Activated naive CD8-positive, alpha-beta T cell treated with anti-CD3 and anti-CD28 coated beads, Interleukin-2, amount 10 ng/mL, durations not matched to agents 7 days and 5 days (primary cell): ENCODE results near the gene RAB3A. TPM values are rescaled to one million over a fixed set of nuclear protein-coding genes. Genes with fewer than 3 reads are reported as not detected.
A peak's percentile ranks its signal among the peaks of the same experiment; 100 is the strongest.

Source experiments
- ATAC-seq: fragments of 150-1000 bp; cut with Tn5 transposase; one replicate; pipeline ENCODE4 v1.10.0; 2021; ENCODE audit warnings: low read depth, moderate library complexity
- POLR2A ChIA-PET: fragments of 350-600 bp; sonication (Branson Sonifier 250); formaldehyde crosslinking; loops from one replicate; lab custom pipeline; 2021; ENCODE audit warnings: antibody characterized with exemption; lab: Charles Lee
- DNase-seq: peaks from one replicate; pipeline ENCODE4 v3.0.0; 2021
- H3K27ac Mint-ChIP-seq: one replicate; pipeline ENCODE4 v1.8.0; 2022; ENCODE audit warnings: mild to moderate bottlenecking, mixed read lengths
- H3K27me3 Mint-ChIP-seq: one replicate; pipeline ENCODE4 v1.8.0; 2022; ENCODE audit warnings: mild to moderate bottlenecking, moderate library complexity, mixed read lengths
- H3K36me3 Mint-ChIP-seq: one replicate; pipeline ENCODE4 v1.8.0; 2021; ENCODE audit warnings: mild to moderate bottlenecking, mixed read lengths
- H3K4me1 Mint-ChIP-seq: one replicate; pipeline ENCODE4 v1.8.0; 2021; ENCODE audit warnings: mixed read lengths
- H3K4me3 Mint-ChIP-seq: one replicate; pipeline ENCODE4 v1.8.0; 2022; ENCODE audit warnings: mild to moderate bottlenecking, moderate library complexity, mixed read lengths
- H3K9me3 Mint-ChIP-seq: one replicate; pipeline ENCODE4 v1.8.0; 2021; ENCODE audit warnings: mixed read lengths
- total RNA-seq, 2 experiments: library from RNA; stranded (reverse); gene quantifications; one replicate each; pipeline ENCODE4 v1.2.3, GENCODE V29; 2021

The RAB3A gene
- total RNA-seq, 2 experiments from 2014 or later = 3.0 to 6.1 TPM

GRCh38 chr19:18229915-18230314 is 26.1 kb upstream of the RAB3A start:
- H3K4me1 Mint-ChIP-seq = peaks cover 7% of the 10 kb centered on the region
- ATAC-seq (no peak), DNase-seq (no peak)
- H3K36me3 Mint-ChIP-seq = peaks cover 3% of the 10 kb centered on the region
- no peak overlapping the region for H3K4me3 Mint-ChIP-seq
- no peak overlapping the region for H3K27ac Mint-ChIP-seq
- POLR2A ChIA-PET = no interaction called here
- H3K9me3 Mint-ChIP-seq = peaks cover 2% of the 10 kb centered on the region
- H3K27me3 Mint-ChIP-seq = peaks cover 59% of the 10 kb centered on the region

- Mint-ChIP-seq H3K4me3 (no peak overlapping the region), H3K9me3 (peaks cover 2% of the 10 kb centered on the region), H3K4me1 (peaks cover 11% of the 10 kb centered on the region), H3K27ac (no peak overlapping the region), H3K27me3 (peaks cover 60% of the 10 kb centered on the region), H3K36me3 (peaks cover 3% of the 10 kb centered on the region)
- DNase-seq = no peak
- ATAC-seq = no peak
- POLR2A ChIA-PET = no interaction called here
These were observed 25.6 kb upstream of the RAB3A start for GRCh38 chr19:18229474-18229873.

DNA sequence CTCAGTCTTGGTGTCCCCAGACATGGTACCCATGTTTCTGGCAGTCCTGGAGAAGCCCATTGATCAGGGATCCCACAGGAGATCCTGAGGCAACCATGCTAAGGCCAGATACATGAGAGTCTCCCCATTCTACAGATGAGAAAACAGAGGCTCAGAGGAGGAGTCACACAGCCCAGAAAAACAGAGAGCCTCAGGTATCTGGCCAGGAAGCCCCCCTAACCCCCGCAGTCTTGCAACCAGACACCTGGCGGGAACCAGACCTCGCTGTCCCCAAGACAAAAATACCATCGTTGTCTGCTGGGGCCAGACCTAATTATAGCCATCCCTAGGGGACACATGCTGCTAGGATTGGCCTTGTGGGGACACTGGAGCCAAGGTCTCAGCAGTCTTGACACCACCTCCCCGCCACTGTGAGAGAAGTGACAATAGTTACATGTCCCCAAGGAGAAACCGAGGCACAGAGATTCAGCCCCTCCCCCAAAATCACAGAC is 24.0 kb upstream of the RAB3A start:
- no peaks in the 10 kb centered on the region for H3K36me3 Mint-ChIP-seq

DNA sequence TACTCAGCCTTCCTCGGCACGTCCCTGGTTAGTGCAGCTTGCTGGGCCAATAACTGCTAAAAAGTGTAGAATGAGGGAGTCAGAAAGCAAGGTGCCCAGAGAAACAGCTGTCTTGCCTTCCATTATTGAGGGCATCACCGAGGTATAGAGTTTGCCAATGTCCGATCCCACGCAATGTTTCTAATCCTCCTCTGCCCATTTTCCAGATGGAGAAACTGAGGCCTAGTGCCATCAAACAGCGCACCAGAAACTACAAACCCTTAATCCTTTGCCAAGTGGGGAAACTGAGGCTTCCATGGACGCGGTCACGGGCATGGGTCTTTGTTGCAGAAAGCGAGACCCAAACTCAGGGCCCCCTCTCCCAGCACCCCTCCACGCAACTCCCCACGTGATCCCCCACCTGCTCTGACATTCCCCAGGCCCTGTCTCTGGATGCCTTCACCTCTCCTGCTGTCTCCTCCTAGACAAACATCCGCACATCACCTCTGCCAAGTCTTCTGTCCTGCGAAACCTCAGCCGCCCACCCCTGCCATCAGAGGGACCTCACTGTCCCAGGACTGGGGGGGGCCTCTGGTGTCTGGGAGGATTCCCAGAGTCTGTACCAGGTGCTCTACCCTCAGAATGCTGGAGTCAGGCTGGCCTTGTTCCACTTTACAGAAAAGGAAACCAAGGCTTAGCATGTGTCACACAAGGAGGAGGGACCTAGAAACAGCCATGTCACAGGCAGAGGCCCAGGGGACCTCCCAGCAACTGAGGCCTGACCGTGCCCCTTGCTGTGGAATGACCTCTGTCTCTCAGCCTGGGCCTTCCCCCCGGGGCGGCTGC is 23.3 kb upstream of the RAB3A start:
- POLR2A ChIA-PET = no interaction called here
- Mint-ChIP-seq H3K4me3 (no peak overlapping the region), H3K27me3 (peaks cover 64% of the 10 kb centered on the region), H3K9me3 (no peaks in the 10 kb centered on the region), H3K27ac (no peak overlapping the region), H3K4me1 (peaks cover 13% of the 10 kb centered on the region), H3K36me3 (no peaks in the 10 kb centered on the region)
- ATAC-seq (no peak), DNase-seq (no peak)

More for the DNA sequence above, 24.0 kb upstream of the RAB3A start:
- Mint-ChIP-seq H3K9me3 (no peaks in the 10 kb centered on the region), H3K4me3 (no peak overlapping the region), H3K4me1 (peaks cover 17% of the 10 kb centered on the region), H3K27me3 (peaks cover 66% of the 10 kb centered on the region), H3K27ac (no peak overlapping the region)
- POLR2A ChIA-PET = no interaction called here
- no peak for ATAC-seq
- DNase-seq = no peak

DNA sequence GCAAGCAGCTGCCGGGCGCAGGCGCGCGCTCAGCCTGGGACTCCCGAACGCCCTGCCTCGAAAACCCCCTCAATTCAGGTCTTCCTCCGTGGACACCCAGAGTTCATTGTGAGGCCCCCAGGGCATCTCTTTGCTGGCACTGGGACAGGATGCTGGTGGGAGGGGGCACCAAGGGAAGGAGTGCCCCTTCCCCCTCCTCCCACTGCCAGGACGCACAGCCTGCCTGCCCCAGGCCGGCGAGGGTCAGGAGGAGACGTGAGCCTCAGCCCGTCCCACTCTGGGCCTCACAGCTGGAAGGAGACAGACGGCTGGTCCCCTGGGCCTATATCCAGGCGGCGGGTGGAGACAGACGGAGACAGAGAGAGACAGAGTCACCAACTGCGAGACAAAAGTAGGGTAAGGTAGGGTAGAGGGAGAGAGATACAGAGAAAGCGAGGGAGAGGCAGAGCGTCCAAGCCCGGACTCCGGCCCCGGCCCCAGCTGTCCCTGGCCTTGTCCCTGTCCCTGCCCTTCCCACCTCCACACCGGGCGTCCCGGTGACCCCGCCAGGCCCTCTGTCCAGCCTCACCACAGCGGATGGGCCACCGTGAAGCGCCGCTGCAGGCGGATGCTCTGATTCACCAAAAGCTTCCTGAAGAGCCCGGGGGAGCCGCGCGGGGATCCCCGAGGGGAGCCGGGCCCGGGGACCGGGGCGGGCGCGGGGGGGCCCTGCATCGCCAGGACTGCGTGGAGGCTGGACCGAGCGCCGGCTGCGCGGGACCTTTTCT is 22.0 kb upstream of the RAB3A start, which contains the start of gene PDE4C:
TSS of gene PDE4C (minus strand) at position 737 of the 767 bp plus-strand sequence. CDS start at position 714, 23 bp downstream.
- DNase-seq (peak; percentile 33), ATAC-seq (no peak)
- no peaks in the 10 kb centered on the region for H3K9me3 Mint-ChIP-seq
- H3K4me1 Mint-ChIP-seq = peaks cover 13% of the 10 kb centered on the region
- no peak within 1 kb of the TSS for H3K27ac Mint-ChIP-seq
- peaks cover 61% of the 10 kb centered on the region for H3K27me3 Mint-ChIP-seq
- H3K4me3 Mint-ChIP-seq = no peak within 1 kb of the TSS
- H3K36me3 Mint-ChIP-seq = no peaks in the 10 kb centered on the region
- POLR2A ChIA-PET = no interaction called here

DNA sequence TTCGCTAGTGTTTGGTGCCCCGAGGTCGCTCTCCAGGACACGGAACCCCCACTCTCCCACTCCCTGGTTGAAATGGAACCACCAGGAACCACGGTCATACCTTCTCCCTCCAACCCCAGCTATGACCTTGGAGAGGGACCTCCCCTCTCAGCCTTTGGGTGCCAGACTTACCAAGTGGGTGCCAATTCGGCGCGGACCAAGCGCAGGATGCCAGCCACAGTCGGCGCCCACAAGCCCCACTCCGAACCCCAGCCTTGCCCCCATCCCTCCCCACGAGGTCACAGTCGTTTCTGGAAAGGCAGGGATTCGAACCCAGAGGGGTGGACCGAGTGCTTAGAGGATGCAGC is 21.5 kb upstream of the RAB3A start:
- peak overlapping the region; percentile 89 for H3K4me3 Mint-ChIP-seq
- H3K27ac Mint-ChIP-seq = no peak overlapping the region
- peaks cover 13% of the 10 kb centered on the region for H3K4me1 Mint-ChIP-seq
- no peak for ATAC-seq
- H3K36me3 Mint-ChIP-seq = no peaks in the 10 kb centered on the region
- POLR2A ChIA-PET = no interaction called here
- no peaks in the 10 kb centered on the region for H3K9me3 Mint-ChIP-seq
- peaks cover 60% of the 10 kb centered on the region for H3K27me3 Mint-ChIP-seq
- DNase-seq = no peak

GRCh38 chr19:18224525-18225354 is 20.9 kb upstream of the RAB3A start:
- H3K4me3 Mint-ChIP-seq = peak overlapping the region; percentile 89
- no peaks in the 10 kb centered on the region for H3K9me3 Mint-ChIP-seq
- DNase-seq = peak; percentile 86
- POLR2A ChIA-PET = interaction anchor here (0.6 to 1.5 kb wide), 5 partner anchors 21 to 57 kb away, joined by 3 to 5 read pairs (median 4); partner anchors contain the start of genes JUND and RAB3A
- peaks cover 58% of the 10 kb centered on the region for H3K27me3 Mint-ChIP-seq
- H3K27ac Mint-ChIP-seq = peak overlapping the region; percentile 61
- H3K36me3 Mint-ChIP-seq = no peaks in the 10 kb centered on the region
- peak; percentile 99 for ATAC-seq
- H3K4me1 Mint-ChIP-seq = peaks cover 13% of the 10 kb centered on the region

DNA sequence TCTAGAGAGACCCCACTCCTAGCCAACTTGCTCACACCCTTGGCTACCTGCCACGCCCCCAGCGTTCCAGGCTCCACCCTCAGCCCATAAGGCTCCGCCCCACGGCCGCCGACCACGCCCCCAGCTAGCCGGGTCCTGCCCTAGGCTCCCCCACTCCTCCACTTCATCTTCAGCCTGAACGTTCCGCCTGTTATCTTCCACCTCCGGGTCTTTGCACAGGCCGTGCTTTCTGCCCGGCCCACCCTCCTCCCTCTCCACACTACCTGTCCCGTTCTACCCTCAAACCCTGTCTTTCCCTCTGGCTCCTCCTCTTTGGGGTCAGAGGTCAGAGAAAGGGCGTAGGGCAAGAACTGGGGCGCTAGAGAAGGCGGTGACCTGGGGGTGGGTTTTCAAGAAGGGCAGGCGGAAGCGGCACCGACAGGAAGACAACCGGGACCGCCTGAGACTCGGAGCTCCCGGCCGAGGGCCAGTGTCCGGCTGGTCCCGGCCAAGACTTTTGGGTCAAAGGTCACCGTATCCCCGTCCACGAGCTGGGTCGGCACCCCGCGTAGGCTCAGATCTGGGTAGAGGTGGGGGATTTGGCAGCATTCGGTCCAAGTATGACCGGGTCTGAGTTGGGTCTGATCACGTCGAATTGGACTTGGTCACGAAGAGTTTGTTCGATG is 20.1 kb upstream of the RAB3A start:
- Mint-ChIP-seq H3K4me3 (peak overlapping the region; percentile 89), H3K27ac (peak overlapping the region; percentile 61), H3K4me1 (peaks cover 13% of the 10 kb centered on the region), H3K9me3 (no peaks in the 10 kb centered on the region), H3K27me3 (peaks cover 58% of the 10 kb centered on the region), H3K36me3 (no peaks in the 10 kb centered on the region)
- DNase-seq (peak; percentile 49), ATAC-seq (no peak)
- POLR2A ChIA-PET = interaction anchor here (0.6 to 1.5 kb wide), 6 partner anchors 20 to 363 kb away, joined by 3 to 5 read pairs (median 4); partner anchors contain the start of genes JUND and RAB3A

GRCh38 chr19:18221815-18222725 is 18.2 kb upstream of the RAB3A start:
- POLR2A ChIA-PET = no interaction called here
- H3K27me3 Mint-ChIP-seq = peaks cover 51% of the 10 kb centered on the region
- peaks cover 13% of the 10 kb centered on the region for H3K4me1 Mint-ChIP-seq
- H3K4me3 Mint-ChIP-seq = no peak overlapping the region
- no peaks in the 10 kb centered on the region for H3K9me3 Mint-ChIP-seq
- no peaks in the 10 kb centered on the region for H3K36me3 Mint-ChIP-seq
- DNase-seq = no peak
- no peak for ATAC-seq
- no peak overlapping the region for H3K27ac Mint-ChIP-seq

DNA sequence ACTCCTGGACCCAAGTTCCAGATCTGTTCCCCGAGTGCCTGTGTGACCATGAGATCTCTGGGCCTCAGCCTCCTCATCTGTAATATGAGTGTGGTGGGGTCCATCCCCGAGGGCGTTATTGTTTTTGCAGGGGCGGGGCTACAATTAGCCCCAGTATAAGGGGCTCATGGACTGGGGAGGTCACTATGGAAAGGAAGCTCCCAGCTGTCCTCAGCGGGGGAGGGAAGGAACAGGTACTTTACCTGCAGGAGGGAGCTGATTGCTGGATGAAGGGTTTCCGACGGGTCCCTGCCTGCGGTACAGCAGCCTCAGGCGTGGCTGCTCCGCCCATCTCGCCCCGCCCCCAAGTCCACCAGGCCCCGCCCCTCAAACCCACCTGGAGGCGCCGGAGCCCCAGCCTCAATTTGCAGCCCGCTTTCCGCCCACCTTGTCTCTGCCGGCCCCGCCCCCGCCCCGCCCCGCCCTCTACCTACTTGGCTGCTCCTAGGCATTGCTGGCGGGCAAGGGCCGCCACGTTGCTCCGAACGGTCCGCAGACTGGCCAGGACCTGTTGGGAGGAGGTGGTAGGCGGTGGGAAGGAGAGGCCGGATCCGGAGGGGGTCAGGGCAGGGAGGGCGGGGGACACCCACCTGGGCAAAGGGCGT is 16.9 kb upstream of the RAB3A start:
- H3K9me3 Mint-ChIP-seq = no peaks in the 10 kb centered on the region
- H3K27me3 Mint-ChIP-seq = peaks cover 43% of the 10 kb centered on the region
- H3K27ac Mint-ChIP-seq = no peak overlapping the region
- H3K4me1 Mint-ChIP-seq = peaks cover 12% of the 10 kb centered on the region
- H3K36me3 Mint-ChIP-seq = no peaks in the 10 kb centered on the region
- no peak overlapping the region for H3K4me3 Mint-ChIP-seq
- POLR2A ChIA-PET = no interaction called here
- DNase-seq (no peak), ATAC-seq (no peak)

DNA sequence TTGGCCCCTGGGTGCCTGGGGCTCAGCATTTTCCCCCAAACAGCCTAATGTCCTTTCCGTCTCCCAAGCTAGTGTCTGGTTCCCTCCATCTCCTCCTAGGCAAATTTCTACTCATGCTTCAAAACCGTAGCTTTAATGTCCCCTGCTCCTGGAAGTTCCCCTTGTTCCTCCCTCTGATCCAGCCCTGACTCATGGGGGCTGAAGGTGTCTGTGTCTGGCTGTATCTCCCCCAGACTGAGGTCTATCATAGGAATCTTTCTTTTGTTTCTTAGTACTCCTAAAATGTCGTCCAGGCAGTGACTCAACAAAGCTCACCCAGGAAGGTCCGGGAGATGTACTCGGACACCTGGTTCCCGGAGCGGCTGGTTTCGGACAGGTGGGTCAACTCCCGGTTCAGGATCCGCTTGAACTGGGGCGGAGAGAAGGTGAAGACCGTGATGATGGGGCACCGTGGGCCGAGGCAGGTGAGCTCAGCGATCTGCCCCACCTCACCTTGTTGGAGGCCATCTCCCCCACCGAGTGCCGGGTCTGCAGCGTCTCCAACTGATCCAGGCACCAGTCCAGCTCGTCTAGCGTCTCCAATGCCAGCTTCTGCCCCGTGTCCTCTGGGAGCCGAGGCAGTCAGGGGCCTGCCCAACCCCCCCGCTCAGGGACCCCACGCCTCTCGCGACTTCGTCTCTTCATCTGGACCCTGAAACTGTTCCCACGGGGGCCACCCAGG is 16.2 kb upstream of the RAB3A start:
- no peak for ATAC-seq
- no peaks in the 10 kb centered on the region for H3K36me3 Mint-ChIP-seq

More for the DNA sequence above, 16.2 kb upstream of the RAB3A start:
- DNase-seq = no peak
- no peak overlapping the region for H3K27ac Mint-ChIP-seq
- peaks cover 12% of the 10 kb centered on the region for H3K4me1 Mint-ChIP-seq
- POLR2A ChIA-PET = interaction anchor here (0.6 kb wide), 1 partner anchor 194 kb away, joined by 3 read pairs; no protein-coding TSS in a partner anchor
- H3K4me3 Mint-ChIP-seq = no peak overlapping the region
- H3K9me3 Mint-ChIP-seq = no peaks in the 10 kb centered on the region
- H3K27me3 Mint-ChIP-seq = peaks cover 36% of the 10 kb centered on the region
